ENCODE data around the gene CCDC88A.
"Not testable (repeated sequence)": the region's sequence is repeated elsewhere in the genome, so short reads cannot be mapped to it uniquely, and the experiment has no call there.

Gene CCDC88A

DNA sequence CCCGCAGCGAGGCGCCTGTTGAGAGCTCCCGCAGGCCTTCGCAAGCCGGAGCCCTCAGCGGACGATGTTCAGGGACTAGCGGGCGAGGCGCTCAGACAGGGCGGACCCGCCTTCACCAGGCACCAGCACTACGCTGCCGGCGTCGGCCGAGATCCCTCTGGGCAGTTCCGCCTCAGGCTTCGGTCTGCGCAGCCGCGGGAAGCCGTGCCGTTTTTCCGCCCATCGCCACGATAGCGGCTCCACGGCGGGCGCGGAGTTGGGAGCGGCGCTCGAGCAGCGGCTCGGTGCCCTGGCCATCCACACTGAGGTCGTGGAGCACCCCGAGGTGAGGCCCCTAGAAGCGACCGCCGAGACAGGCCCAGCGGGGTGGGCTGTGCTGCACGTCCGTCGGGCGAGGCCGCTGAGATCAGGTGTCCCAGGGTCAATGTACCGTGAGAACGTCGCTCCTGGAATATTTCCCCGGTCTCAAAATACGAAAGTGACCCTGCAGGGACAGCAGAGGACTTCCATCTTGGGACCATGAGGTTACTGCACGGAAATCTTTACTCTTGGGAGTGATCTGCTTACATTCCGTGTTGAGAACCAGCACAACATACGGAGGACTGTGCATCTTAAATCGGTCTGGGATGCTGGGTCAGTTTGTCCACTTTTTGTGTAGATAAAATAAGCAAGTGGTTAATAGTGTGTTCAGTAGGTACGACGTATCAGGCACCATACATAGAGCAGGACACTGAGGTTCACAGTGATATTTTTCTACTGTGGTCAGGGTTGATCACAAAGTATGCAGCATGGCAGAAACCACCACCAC is 137.3 kb downstream of the CCDC88A start:
- peak; percentile 80 for DNase-seq

DNA sequence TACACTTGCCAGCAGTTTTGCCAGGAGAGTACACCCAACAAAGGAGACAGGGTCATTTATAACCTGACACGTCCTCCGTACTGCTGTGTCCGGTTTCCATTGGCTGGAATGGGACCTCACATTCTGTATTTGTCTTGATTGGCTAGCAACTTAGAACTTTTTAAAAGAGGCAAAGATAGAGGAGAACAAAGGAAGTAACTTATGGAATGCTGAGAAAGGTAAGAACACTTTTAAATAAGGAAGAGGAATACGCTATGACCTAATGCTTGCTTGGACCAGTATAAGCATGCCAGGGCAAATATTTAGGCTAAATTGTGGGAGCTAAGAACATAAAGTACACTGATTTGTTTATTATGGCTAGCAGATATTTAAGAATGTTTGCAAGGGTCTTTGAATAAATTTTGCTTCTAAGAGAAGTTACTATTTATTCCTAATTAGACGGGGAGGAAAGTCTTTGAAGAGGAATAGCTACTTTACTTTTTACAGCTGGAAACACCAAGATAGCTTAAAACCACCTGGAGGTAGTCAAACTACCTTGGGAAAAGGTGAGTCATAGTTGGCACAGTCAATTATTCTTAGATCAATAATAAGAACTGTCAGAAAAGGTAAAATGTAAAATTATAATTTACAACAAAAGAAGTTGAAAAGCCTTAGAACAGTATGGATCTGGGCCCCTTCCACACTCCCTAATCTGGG is 138.7 kb downstream of the CCDC88A start:
- not testable (repeated sequence) for DNase-seq

DNA sequence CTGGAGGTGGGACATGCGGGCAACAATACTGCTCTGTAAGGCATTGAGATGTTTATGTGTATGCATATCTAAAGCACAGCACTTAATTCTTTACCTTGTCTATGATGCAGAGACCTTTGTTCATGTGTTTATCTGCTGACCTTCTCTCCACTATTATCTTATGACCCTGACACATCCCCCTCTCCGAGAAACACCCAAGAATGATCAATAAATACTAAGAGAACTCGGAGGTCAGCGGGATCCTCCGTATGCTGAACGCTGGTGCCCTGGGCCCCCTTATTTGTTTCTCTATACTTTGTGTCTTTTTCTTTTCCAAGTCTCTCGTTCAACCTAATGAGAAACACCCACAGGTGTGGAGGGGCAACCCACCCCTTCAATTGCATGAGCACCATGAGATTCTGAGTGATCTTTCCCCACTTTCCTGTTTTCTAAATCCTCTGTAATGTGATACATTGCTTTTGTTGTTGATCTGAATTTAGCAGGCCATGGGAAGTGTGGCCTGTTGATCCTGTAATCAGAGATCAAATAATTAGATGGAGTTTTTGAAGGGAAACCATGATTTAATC is 139.7 kb downstream of the CCDC88A start:
- DNase-seq = not testable (repeated sequence)

DNA sequence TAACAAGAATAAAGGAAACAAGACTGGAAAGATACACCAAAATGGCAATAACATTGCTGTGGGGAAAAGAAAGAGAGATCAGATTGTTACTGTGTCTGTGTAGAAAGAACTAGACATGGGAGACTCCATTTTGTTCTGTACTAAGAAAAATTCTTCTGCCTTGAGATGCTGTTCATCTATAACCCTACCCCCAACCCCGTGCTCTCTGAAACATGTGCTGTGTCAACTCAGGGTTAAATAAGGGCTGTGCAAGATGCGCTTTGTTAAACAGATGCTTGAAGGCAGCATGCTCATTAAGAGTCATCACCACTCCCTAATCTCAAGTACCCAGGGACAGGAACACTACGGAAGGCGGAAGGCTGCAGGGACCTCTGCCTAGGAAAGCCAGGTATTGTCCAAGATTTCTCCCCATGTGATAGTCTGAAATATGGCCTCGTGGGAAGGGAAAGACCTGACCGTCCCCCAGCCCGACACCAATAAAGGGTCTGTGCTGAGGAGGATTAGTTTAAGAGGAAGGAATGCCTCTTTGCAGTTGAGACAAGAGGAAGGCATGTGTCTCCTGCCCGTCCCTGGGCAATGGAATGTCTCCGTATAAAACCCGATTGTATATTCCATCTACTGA is 140.3 kb downstream of the CCDC88A start:
- not testable (repeated sequence) for DNase-seq

DNA sequence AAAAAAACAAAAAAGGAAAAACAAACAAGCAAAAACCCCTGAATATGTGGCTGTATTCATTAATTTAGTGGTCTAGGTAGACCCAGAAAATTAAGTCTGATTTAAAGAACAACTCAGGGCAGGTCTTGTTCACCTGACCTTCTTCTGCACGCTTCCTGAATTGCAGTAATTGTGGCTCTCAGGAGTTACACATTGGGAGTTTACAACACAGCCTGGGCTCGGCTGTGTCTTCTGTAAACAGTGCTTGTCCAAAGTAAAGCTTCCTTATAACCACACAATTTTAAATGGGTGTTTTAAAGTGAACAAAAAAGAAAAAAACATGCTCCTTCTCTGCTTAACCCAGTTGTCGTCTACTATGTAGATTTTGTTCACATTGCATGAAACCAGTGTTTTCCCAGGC is 142.3 kb downstream of the CCDC88A start:
- no peak for DNase-seq

DNA sequence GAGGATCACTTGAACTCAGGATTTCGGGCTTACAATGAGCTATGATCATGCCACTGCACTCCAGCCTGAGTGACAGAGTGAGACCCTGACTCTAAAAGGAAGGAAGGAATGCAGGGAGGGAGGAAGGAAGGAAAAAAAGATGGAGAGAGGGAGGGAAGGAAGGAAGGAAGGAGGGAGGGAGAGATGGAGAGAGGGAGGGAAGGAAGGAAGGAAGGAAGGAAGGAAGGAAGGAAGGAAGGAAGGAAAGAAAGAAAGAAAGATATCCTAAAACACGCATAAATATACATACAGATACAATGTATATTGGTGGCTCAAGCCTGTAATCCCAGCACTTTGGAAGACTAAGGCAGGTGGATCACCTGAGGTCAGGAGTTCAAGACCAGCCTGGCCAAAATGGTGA is 145.3 kb downstream of the CCDC88A start:
- DNase-seq = not testable (repeated sequence)

DNA sequence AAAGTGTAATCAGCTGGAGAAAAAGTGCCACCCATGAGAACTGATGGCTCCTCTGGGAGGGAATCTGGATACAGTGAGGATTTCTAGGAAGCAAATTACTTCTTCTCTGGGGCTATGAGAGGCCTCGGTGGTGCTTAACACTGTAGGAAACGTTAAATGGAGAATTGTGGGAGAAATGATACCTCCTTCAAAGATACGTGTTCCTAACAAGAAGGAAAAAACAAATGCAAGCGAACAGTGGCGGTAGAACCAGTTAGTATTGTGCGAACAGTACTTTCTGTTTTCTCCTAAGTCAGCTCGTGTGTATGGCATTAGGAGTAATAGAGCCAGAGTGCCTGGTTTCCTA is 150.0 kb downstream of the CCDC88A start:
- no peak for DNase-seq

DNA sequence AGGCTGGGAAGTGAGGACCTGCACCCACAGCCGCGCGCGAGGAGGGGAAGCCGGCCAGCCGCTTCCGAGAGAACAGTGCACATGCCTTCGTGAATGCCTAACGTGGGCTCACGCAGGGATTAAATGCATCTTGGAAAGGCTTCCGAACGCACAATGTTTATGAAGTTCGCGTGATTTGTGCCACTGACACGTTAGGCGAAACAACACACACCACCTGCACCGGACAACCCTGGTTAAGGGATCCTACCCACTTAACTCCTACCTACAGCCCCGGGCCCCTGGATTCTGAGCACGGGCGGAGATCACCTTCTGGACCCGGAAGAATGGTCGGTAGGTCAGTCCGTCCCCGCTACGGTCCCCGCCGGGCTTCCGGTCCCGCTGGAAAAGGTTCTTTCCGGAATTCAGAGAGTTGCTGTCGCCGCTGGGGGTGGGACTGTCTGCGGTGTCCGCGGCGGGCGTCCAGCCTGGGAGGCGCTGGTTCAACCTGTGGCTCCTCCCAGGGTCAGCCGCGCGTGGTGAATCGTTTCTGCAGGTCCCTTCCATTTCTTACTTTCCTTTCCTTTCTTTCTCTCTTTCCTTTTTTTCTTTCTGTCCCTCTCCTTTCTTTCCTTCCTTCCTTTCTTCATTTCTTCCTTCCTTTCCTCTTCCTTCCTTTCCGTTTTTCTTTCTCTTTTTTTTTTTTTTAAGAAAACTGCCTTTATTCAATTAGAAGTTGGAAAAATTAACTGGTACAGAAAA is 150.6 kb downstream of the CCDC88A start, which contains the start of gene MTIF2:
Gene MTIF2, minus strand, starts transcription at position 325 of the 738 bp plus-strand sequence. CDS start 5,373 bp downstream, outside the sequence.
- peak; percentile 76 for DNase-seq

DNA sequence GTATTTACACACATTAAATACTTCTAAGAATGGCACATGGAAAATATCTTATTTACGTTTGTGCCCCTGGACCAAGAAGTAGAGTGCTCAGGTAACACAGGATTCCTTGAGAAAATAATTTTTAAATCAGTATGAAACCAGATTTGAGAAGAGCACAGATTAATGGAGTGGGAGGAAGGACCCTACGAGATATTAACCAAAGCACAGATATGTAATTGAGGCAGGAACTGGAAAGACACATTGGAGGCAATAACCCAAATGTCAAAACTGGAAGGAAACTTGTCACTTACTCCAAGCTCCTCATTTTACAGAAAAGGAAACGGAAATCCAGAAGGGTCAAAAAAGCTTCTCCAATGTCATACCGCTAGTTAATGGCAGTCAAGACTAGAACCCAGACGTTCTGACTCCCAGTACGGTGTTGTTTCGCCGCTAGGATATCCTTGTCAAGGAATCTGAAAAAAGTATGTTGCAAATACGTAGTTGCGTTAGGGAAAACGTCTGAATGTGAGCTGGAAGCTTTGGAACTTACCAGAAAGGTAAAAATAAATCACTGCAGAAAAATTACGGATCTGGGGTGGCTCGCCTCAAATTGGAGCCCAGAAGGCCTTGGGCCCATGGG is 151.3 kb downstream of the CCDC88A start:
- DNase-seq = no peak

DNA sequence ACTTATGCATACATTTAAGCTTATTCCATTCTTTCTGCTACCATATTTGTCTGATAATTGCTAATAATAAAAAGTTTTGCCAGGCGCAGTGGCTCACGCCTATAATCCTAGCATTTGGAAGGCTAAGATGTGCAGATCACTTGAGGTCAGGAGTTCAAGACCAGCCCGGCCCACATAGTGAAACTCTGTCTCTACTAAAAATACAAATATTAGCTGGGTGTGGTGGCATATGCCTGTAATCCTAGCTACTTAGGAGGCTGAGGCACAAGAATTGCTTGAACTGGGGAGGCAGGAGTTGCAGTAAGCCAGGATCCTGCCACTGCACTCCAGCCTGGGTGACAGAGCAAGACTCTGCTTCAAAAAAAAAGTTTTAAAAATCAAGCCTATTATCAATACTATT is 160.1 kb downstream of the CCDC88A start:
- not testable (repeated sequence) for DNase-seq

DNA sequence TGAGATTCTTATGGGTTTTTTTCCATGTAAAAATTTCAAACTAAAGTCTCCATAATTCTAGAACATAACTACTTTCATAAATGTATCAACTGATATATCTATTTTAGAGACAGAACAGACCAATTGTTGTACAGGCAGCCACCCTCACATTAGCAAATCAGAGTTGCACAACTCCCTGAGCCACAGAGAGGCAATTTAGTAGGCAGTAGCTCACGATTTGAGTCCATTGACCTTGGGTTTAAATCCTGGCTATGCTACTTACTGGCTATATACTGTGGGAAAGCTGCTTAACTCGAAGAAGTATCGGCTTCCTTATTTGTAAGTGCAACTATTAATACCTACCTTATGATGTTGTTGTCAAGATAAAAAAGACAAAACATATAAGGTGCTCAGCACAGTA is 166.8 kb downstream of the CCDC88A start:
- no peak for DNase-seq

DNA sequence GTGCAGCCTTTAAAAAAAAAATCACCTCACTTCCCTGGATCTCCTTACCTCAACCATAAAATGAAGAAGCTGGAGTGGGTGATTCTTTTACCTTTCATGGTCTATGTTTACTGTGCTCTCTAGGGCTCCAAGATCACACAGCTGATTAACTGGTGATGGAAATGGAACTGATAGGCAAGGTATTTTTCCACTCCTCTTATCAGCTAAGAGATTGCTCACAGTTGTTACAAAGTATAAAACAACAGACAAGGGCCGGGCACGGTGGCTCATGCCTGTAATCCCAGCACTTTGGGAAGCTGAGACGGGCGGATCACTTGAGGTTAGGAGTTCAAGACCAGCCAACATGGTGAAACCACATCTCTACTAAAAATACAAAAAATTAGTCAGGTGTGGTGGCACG is 172.6 kb downstream of the CCDC88A start:
- DNase-seq = no peak

DNA sequence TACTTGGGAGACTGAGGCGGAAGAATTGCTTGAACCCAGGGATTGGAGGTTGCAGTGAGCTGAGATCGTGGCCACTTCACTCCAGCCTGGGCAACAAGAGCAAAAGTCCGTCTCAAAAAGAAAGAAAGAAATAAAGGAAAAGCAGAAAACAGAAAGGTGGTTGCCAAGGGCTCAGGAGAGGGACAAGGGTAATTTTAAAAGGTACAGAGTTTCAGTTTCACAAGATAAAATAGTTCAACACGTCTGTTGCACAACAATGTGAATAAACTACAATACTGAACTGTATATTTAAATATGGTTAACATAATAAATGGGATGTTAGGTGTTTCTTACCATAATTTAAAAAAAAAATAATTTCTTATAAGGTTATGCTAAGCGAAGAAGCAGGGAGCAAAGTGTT is 174.2 kb downstream of the CCDC88A start:
- DNase-seq = no peak

DNA sequence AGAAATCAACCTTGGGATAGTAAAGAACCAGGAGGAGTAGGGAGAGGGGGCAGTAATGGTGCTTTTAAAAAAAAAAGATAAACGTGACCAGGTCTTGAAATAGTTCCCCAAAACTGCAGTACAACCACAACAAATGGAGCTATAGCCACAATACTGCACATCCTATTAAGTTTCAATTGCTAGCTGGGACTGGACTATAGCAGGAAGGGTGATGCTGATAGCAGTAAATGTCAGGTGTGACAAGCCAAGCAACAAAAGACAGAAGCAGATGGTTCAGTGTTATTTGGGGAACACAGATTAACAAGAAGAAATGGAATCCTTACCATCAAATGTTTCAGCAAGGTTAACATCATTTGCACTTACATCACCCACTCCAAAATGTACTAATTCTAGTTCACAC is 177.0 kb downstream of the CCDC88A start:
- no peak for DNase-seq

DNA sequence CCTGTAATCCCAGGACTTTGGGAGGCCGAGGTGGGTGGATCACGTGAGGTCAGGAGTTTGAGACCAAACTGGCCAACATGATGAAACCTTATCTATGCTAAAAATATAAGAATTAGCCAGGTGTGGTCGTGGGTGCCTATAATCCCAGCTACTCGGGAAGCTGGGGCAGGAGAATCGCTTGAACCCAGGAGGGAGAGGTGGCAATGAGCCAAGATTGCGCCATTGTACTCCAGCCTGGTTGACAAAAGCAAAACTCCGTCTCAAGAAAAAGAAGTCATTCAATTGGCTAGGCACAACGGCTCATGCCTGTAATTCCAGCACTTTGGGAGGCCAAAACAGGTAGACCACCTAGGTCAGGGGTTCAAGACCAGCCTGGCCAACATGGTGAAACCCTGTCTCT is 178.1 kb downstream of the CCDC88A start:
- DNase-seq = not testable (repeated sequence)

DNA sequence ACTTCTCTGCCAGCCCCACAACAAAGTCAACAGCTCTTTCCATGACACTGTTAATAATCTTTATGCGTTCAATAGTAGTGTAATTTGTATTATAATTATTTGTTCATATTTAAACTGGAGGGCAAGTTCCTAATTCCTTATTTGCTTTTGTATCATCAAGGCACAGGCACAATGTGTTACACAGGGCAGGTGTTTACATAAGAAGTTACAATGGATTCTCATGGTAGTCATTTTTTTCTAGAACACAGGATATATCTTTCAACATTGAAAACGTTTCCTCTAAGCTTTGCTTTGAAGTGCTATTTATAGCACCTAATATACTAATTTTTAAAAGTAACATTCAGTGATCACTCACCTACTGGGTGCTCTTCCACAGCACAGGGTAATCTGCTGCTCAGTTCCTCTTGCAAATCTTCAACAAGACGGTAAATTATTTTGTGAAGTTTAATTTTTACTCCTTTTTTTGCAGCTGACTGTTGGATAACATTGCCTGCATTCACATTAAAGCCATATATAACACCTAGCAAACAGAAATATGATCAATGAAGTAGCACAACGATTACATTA is 179.9 kb downstream of the CCDC88A start:
- no peak for DNase-seq

Data from activated CD4-positive, alpha-beta T cell treated with anti-CD3 and anti-CD28 coated beads for 1 hour (primary cell).